GM21723 (cell line): ENCODE measurements around the gene ACAD10.
"Not testable (repeated sequence)": the region's sequence is repeated elsewhere in the genome, so short reads cannot be mapped to it uniquely, and the experiment has no call there.

Experiments used
- ATAC-seq: cut with Tn5 transposase; IDR thresholded peaks from one replicate; pipeline ENCODE4 v1.9.1; 2021; ENCODE audit warnings: mild to moderate bottlenecking, moderate library complexity; ENCODE audit not compliant: unreplicated experiment

ACAD10 gene

GRCh38 chr12:111685811-111686573 lies at the start of gene ACAD10, which contains the start of gene BRAP:
Gene ACAD10 (plus strand): TSS chr12:111686053. CDS start chr12:111692710, 6,657 bp downstream.
Gene BRAP (minus strand): TSS chr12:111685956. CDS start chr12:111685792, 164 bp downstream.
- peak; percentile 85 for ATAC-seq

- ATAC-seq, result no peak
Measured at GRCh38 chr12:111636209-111636945, 49.5 kb upstream of the ACAD10 start.

GRCh38 chr12:111638556-111638955 lies 47.3 kb upstream of the ACAD10 start:
- ATAC-seq, result no peak

GRCh38 chr12:111640506-111640905 lies 45.3 kb upstream of the ACAD10 start:
- ATAC-seq, result no peak

- no peak for ATAC-seq
Measured at GRCh38 chr12:111642681-111643426, 43.0 kb upstream of the ACAD10 start.

GRCh38 chr12:111643427-111643826 lies 42.4 kb upstream of the ACAD10 start:
- ATAC-seq, result no peak

- ATAC-seq, result no peak
Measured at GRCh38 chr12:111645433-111645832, 40.4 kb upstream of the ACAD10 start.

- ATAC-seq, result no peak
Measured at GRCh38 chr12:111650912-111651311, 34.9 kb upstream of the ACAD10 start.

- ATAC-seq, result not testable (repeated sequence)
Measured at GRCh38 chr12:111652530-111652929, 33.3 kb upstream of the ACAD10 start.

GRCh38 chr12:111653596-111653995 lies 32.3 kb upstream of the ACAD10 start:
- no peak for ATAC-seq

- ATAC-seq, result no peak
Measured at GRCh38 chr12:111655356-111655755, 30.5 kb upstream of the ACAD10 start.

- ATAC-seq, result no peak
Measured at GRCh38 chr12:111656016-111656415, 29.8 kb upstream of the ACAD10 start.

GRCh38 chr12:111664499-111664898 lies 21.4 kb upstream of the ACAD10 start:
- ATAC-seq, result no peak

GRCh38 chr12:111664961-111665865 lies 20.6 kb upstream of the ACAD10 start:
- ATAC-seq, result no peak

GRCh38 chr12:111672822-111673381 lies 13.0 kb upstream of the ACAD10 start:
- no peak for ATAC-seq

GRCh38 chr12:111673503-111673902 lies 12.3 kb upstream of the ACAD10 start:
- no peak for ATAC-seq

GRCh38 chr12:111677186-111677585 lies 8.7 kb upstream of the ACAD10 start:
- ATAC-seq, result no peak

GRCh38 chr12:111684485-111685198 lies 1.2 kb upstream of the ACAD10 start:
- not testable (repeated sequence) for ATAC-seq

GRCh38 chr12:111685322-111685810 lies 487 bp upstream of the ACAD10 start:
- peak; percentile 18 for ATAC-seq
